Neural progenitor cell (in vitro differentiated cells): Measurements from ENCODE around the gene CDS2. TPM values are rescaled to one million over a fixed set of nuclear protein-coding genes. Genes with fewer than 3 reads are reported as not detected.

ENCODE experiments used
- DNase-seq: peaks from one replicate; pipeline ENCODE4 v3.0.0-alpha.2; 2016; ENCODE audit warnings: low spot score
- H2AFZ ChIP-seq: fragments of 200-600 bp; sonication (generic); replicated peaks from 2 replicates; pipeline ENCODE4 v1.6.1; 2016; ENCODE audit warnings: antibody characterized with exemption
- H3F3A ChIP-seq: fragments of 200-600 bp; sonication (generic); 2 replicates; pipeline ENCODE4 v1.6.1; 2016; ENCODE audit warnings: antibody characterized with exemption, low read depth
- H3K27ac ChIP-seq: fragments of 200-600 bp; sonication (generic); 2 replicates; pipeline ENCODE4 v1.5.1; 2016; ENCODE audit warnings: mild to moderate bottlenecking
- H3K27me3 ChIP-seq: fragments of 200-600 bp; sonication (generic); 2 replicates; pipeline ENCODE4 v1.6.1; 2016; ENCODE audit warnings: mild to moderate bottlenecking, moderate library complexity
- H3K36me3 ChIP-seq: fragments of 200-600 bp; sonication (generic); 2 replicates; pipeline ENCODE4 v1.5.1; 2016
- H3K4me1 ChIP-seq: fragments of 200-600 bp; sonication (generic); 2 replicates; pipeline ENCODE4 v1.6.1; 2016; ENCODE audit warnings: mixed run types
- H3K4me2 ChIP-seq: fragments of 200-600 bp; sonication (generic); 2 replicates; pipeline ENCODE4 v1.6.1; 2016
- H3K4me3 ChIP-seq: fragments of 200-600 bp; sonication (generic); 2 replicates; pipeline ENCODE4 v1.5.1; 2016
- H3K79me2 ChIP-seq: fragments of 200-600 bp; sonication (generic); 2 replicates; pipeline ENCODE4 v1.6.1; 2016; ENCODE audit warnings: low read depth
- H3K9ac ChIP-seq: fragments of 200-600 bp; sonication (generic); 2 replicates; pipeline ENCODE4 v1.6.1; 2016
- H3K9me3 ChIP-seq: fragments of 200-600 bp; sonication (generic); 2 replicates; pipeline ENCODE4 v1.5.1; 2016; ENCODE audit warnings: low read depth
- H4K20me1 ChIP-seq: fragments of 200-600 bp; sonication (generic); 2 replicates; pipeline ENCODE4 v1.6.1; 2016; ENCODE audit warnings: low read depth
- H3K27ac Mint-ChIP-seq: 3 replicates; pipeline ENCODE4 v1.8.0; 2021; ENCODE audit warnings: mixed read lengths
- H3K27me3 Mint-ChIP-seq: 2 replicates; pipeline ENCODE4 v1.8.0; 2022; ENCODE audit warnings: low read depth, mild to moderate bottlenecking, inconsistent platforms, moderate library complexity, mixed read lengths; ENCODE audit not compliant: insufficient read depth
- H3K36me3 Mint-ChIP-seq: 3 replicates; pipeline ENCODE4 v1.8.0; 2021; ENCODE audit warnings: mixed read lengths
- H3K4me1 Mint-ChIP-seq: 3 replicates; pipeline ENCODE4 v1.8.0; 2021; ENCODE audit warnings: mixed read lengths
- H3K4me3 Mint-ChIP-seq: 3 replicates; pipeline ENCODE4 v1.8.0; 2021; ENCODE audit warnings: mild to moderate bottlenecking, moderate library complexity, mixed read lengths
- H3K9me3 Mint-ChIP-seq: 3 replicates; pipeline ENCODE4 v1.8.0; 2020; ENCODE audit warnings: mixed read lengths
- EZH2 ChIP-seq: fragments of 200-600 bp; sonication (generic); IDR thresholded peaks from 2 replicates; pipeline ENCODE4 v1.6.1; 2017; ENCODE audit warnings: antibody characterized with exemption, mild to moderate bottlenecking, moderate library complexity
- EZH2phosphoT487 ChIP-seq: fragments of 200-600 bp; sonication (generic); IDR thresholded peaks from 2 replicates; pipeline ENCODE4 v1.6.1; 2017; ENCODE audit warnings: antibody characterized with exemption
- small RNA-seq: library from RNA; depleted of rRNA; stranded (forward); fragments of <200 nt; gene quantifications from one replicate; pipeline ENCODE3, GENCODE V24; 2015
- total RNA-seq: library from RNA; depleted of rRNA; stranded (reverse); fragments of >200 nt; gene quantifications from 2 replicates; pipeline ENCODE4 v1.2.3, GENCODE V29; 2015; ENCODE audit warnings: low replicate concordance
- TF ChIP-seq, protein P1 (sequence below): fragments of 200-600 bp; sonication (generic); IDR thresholded peaks from 2 replicates; pipeline ENCODE4 v1.5.1; 2017; ENCODE audit warnings: antibody characterized with exemption, mild to moderate bottlenecking

CDS2 gene
- total RNA-seq, 1 donor from 2014 or later = 59.8 TPM

DNA sequence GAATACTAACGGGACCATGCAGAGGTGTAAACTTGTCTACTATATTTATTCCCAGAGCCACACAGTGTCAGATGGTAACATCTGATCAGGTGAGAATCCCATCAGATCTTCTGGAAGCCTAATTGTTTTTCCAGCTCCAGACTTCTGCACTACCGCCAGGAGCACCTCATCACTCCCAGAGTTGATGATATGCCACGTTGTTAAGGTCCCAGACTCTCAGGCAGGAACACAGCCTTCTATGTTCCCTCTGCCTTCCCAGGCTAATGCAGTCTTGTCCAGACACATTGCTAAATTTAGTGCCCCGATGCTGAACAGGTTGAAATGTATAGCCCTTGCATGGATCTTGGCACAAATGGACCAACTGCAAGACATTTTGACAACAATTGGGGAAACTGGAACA lies 103.7 kb downstream of the CDS2 start:
- no peaks in the 10 kb centered on the region for H4K20me1 ChIP-seq
- Mint-ChIP-seq H3K4me1 (no peaks in the 10 kb centered on the region), H3K27ac (no peak overlapping the region)

DNA sequence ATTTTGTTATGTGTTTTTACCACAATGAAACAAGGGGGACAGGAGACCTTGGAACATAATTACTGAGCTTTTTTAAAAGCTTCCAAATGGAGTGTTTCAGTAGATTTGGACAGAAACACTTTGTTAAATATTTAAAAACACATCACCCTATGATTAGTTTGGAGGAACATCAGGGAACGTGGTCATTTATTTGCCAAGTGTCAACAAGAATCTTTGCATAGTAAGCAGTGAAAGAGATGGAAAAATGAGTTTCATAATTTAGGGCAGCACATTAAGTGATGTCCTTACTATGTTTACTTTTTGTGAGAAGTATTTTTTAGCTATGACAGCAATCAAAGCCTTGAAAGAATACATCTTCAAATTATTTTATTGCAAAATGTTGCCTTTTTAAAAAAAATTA lies 107.3 kb downstream of the CDS2 start:
- TF ChIP-seq, protein P1, sequence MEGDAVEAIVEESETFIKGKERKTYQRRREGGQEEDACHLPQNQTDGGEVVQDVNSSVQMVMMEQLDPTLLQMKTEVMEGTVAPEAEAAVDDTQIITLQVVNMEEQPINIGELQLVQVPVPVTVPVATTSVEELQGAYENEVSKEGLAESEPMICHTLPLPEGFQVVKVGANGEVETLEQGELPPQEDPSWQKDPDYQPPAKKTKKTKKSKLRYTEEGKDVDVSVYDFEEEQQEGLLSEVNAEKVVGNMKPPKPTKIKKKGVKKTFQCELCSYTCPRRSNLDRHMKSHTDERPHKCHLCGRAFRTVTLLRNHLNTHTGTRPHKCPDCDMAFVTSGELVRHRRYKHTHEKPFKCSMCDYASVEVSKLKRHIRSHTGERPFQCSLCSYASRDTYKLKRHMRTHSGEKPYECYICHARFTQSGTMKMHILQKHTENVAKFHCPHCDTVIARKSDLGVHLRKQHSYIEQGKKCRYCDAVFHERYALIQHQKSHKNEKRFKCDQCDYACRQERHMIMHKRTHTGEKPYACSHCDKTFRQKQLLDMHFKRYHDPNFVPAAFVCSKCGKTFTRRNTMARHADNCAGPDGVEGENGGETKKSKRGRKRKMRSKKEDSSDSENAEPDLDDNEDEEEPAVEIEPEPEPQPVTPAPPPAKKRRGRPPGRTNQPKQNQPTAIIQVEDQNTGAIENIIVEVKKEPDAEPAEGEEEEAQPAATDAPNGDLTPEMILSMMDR = no peak
- TF ChIP-seq EZH2 (no peak), EZH2phosphoT487 (no peak)
- Histone ChIP-seq H4K20me1 (no peaks in the 10 kb centered on the region), H2AFZ (no peak overlapping the region), H3K27me3 (peaks cover 5% of the 10 kb centered on the region), H3K4me2 (no peak overlapping the region), H3K9ac (no peak overlapping the region), H3F3A (no peaks in the 10 kb centered on the region), H3K9me3 (no peaks in the 10 kb centered on the region), H3K79me2 (no peaks in the 10 kb centered on the region), H3K4me3 (no peak overlapping the region), H3K4me1 (no peaks in the 10 kb centered on the region), H3K36me3 (no peaks in the 10 kb centered on the region), H3K27ac (no peak overlapping the region)
- Mint-ChIP-seq H3K9me3 (no peaks in the 10 kb centered on the region), H3K27ac (no peak overlapping the region), H3K4me3 (no peak overlapping the region), H3K4me1 (no peaks in the 10 kb centered on the region), H3K36me3 (no peaks in the 10 kb centered on the region), H3K27me3 (peaks cover 2% of the 10 kb centered on the region)
- no peak for DNase-seq

More for the DNA sequence above, 103.7 kb downstream of the CDS2 start:
- Mint-ChIP-seq H3K4me3 (no peak overlapping the region), H3K27me3 (peaks cover 3% of the 10 kb centered on the region), H3K9me3 (no peaks in the 10 kb centered on the region), H3K36me3 (no peaks in the 10 kb centered on the region)
- Histone ChIP-seq H3F3A (no peaks in the 10 kb centered on the region), H3K4me1 (no peaks in the 10 kb centered on the region), H3K4me2 (no peak overlapping the region), H3K27me3 (no peaks in the 10 kb centered on the region), H3K79me2 (no peaks in the 10 kb centered on the region), H3K36me3 (no peaks in the 10 kb centered on the region), H3K9me3 (no peaks in the 10 kb centered on the region), H2AFZ (no peak overlapping the region), H3K27ac (no peak overlapping the region), H3K4me3 (no peak overlapping the region), H3K9ac (no peak overlapping the region)
- TF ChIP-seq EZH2phosphoT487 = no peak
- TF ChIP-seq EZH2 = no peak
- TF ChIP-seq, protein P1 = no peak
- no peak for DNase-seq

DNA sequence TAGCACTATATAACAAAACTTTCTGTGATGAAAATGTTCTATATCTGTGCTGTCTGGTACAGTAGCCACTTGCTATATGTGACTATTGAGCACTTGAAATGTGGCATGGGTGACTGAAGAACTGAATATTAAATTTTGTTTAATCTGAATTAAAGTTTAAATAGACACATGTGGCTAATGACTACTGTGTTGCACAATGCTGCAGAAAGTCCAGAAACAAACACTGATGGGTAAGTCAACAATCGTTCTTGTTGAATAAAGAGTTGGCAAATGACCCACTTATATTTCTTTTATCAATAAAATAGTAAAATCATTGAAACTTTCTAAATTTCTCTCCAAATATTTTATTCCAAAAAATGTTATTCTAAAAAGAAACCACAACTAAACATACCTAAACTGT lies 108.2 kb downstream of the CDS2 start:
- H3K9me3 ChIP-seq = no peaks in the 10 kb centered on the region
- H3K4me3 ChIP-seq = no peak overlapping the region
- no peak overlapping the region for H3K9ac ChIP-seq
- H4K20me1 ChIP-seq = no peaks in the 10 kb centered on the region
- DNase-seq = no peak
- TF ChIP-seq EZH2 (no peak), EZH2phosphoT487 (no peak)
- TF ChIP-seq, protein P1 = no peak
- H3K4me3 Mint-ChIP-seq = no peak overlapping the region
- no peaks in the 10 kb centered on the region for H3K79me2 ChIP-seq
- no peaks in the 10 kb centered on the region for H3K4me1 Mint-ChIP-seq
- H3K4me2 ChIP-seq = no peak overlapping the region
- H3K27ac Mint-ChIP-seq = no peak overlapping the region
- no peak overlapping the region for H2AFZ ChIP-seq
- H3K27me3 Mint-ChIP-seq = peaks cover 8% of the 10 kb centered on the region
- H3K36me3 ChIP-seq = no peaks in the 10 kb centered on the region
- H3K9me3 Mint-ChIP-seq = no peaks in the 10 kb centered on the region
- no peaks in the 10 kb centered on the region for H3F3A ChIP-seq
- H3K4me1 ChIP-seq = no peaks in the 10 kb centered on the region
- H3K27ac ChIP-seq = no peak overlapping the region
- no peaks in the 10 kb centered on the region for H3K36me3 Mint-ChIP-seq
- H3K27me3 ChIP-seq = peaks cover 5% of the 10 kb centered on the region

Small RNAs within 50 kb of the gene (small RNA-seq; reads per million reads assigned to genes)
- not detected for gene RF00019
- gene RF00568 = not detected
- gene RNA5SP474 = not detected

Other genes with a start within 250 kb of the CDS2 start
- 9.3 and 13.0 TPM in 2 replicates for gene SLC23A2, start 125.5 kb upstream of the CDS2 start, total RNA-seq
- 84.3 and 117 TPM in 2 replicates for gene TMEM230, start 13.9 kb upstream of the CDS2 start, total RNA-seq
- gene PCNA, start 7.0 kb upstream of the CDS2 start, total RNA-seq = 245 and 323 TPM in 2 replicates
- gene PROKR2, start 189.9 kb downstream of the CDS2 start, total RNA-seq = not detected in 2 replicates